AG04450 (cell line): Measurements from ENCODE around the gene CXCL12. TPM values are rescaled to one million over a fixed set of nuclear protein-coding genes. Genes with fewer than 3 reads are reported as not detected.

Experiments used
- CTCF ChIA-PET: fragments of 300-600, 350-600 bp; formaldehyde crosslinking; extraction: SDS; loops from one replicate; lab custom pipeline; 2022; ENCODE audit warnings: antibody characterized with exemption, inconsistent platforms; lab: Charles Lee
- POLR2A ChIA-PET: fragments of 350-600 bp; formaldehyde crosslinking; extraction: SDS; loops from one replicate; lab custom pipeline; 2021; ENCODE audit warnings: antibody characterized with exemption, inconsistent platforms; lab: Yijun Ruan, JAX
- DNase-seq: peaks from one replicate; pipeline ENCODE4 v3.0.0-alpha.2; 2011; ENCODE audit warnings: low read depth, low spot score
- H3K27ac ChIP-seq: one replicate; pipeline ENCODE4 v1.5.1; 2012; ENCODE audit warnings: low read depth, low read length, control low read depth
- H3K27me3 ChIP-seq: one replicate; pipeline ENCODE4 v1.6.0; 2012; ENCODE audit warnings: low read length; ENCODE audit not compliant: control insufficient read depth, insufficient read depth
- H3K4me3 ChIP-seq: 2 replicates; pipeline ENCODE4 v1.5.1; 2011; ENCODE audit warnings: mild to moderate bottlenecking, low read depth, low read length, control low read depth
- H3K9me3 ChIP-seq: 2 replicates; pipeline ENCODE4 v1.5.1; 2012; ENCODE audit warnings: low read length; ENCODE audit not compliant: control insufficient read depth, insufficient read depth
- CTCF ChIP-seq: IDR thresholded peaks from 2 replicates; pipeline ENCODE4 v1.5.1; 2011; ENCODE audit warnings: low read depth, low read length, control low read depth, inconsistent platforms
- polyA minus RNA-seq: library from RNA; depleted of rRNA, polyadenylated mRNA; stranded (reverse); fragments of >200 nt; gene quantifications from 2 replicates; pipeline ENCODE4 v1.2.3, GENCODE V29; 2011; rRNA and poly(A)+ RNA removed
- polyA plus RNA-seq: library from polyadenylated mRNA; depleted of rRNA; stranded (reverse); fragments of >200 nt; gene quantifications from 2 replicates; pipeline ENCODE4 v1.2.3, GENCODE V29; 2011; rRNA removed

Gene CXCL12
- polyA plus RNA-seq (80.5 and 93.4 TPM in 2 replicates), polyA minus RNA-seq (37.4 and 39.3 TPM in 2 replicates)

GRCh38 chr10:44385026-44385695 lies at the start of gene CXCL12:
Gene CXCL12, minus strand, starts transcription at chr10:44385097. Its CDS starts 92 bp downstream, at chr10:44385005.
- DNase-seq, result no peak
- POLR2A ChIA-PET, result no interaction called here
- H3K27ac ChIP-seq, result no peak within 1 kb of the TSS
- H3K4me3 ChIP-seq, result peak within 1 kb of the TSS; percentile 73
- H3K9me3 ChIP-seq, result no peaks in the 10 kb centered on the region; the same call in 1 of the 2 replicates
- no peak for TF ChIP-seq CTCF
- CTCF ChIA-PET, result interaction anchor here (0.7 to 2.8 kb wide), 9 partner anchors 74 to 719 kb away, joined by 3 to 37 read pairs (median 7); no protein-coding TSS in a partner anchor
- no peaks in the 10 kb centered on the region for H3K27me3 ChIP-seq

GRCh38 chr10:44427479-44427878 lies 42.6 kb upstream of the CXCL12 start:
- POLR2A ChIA-PET, result no interaction called here
- Histone ChIP-seq H3K27me3 (peaks cover 18% of the 10 kb centered on the region), H3K4me3 (no peak overlapping the region), H3K9me3 (no peaks in the 10 kb centered on the region; the same call in 1 of the 2 replicates), H3K27ac (no peak overlapping the region)
- no peak for DNase-seq
- no peak for TF ChIP-seq CTCF
- CTCF ChIA-PET, result no interaction called here

DNA sequence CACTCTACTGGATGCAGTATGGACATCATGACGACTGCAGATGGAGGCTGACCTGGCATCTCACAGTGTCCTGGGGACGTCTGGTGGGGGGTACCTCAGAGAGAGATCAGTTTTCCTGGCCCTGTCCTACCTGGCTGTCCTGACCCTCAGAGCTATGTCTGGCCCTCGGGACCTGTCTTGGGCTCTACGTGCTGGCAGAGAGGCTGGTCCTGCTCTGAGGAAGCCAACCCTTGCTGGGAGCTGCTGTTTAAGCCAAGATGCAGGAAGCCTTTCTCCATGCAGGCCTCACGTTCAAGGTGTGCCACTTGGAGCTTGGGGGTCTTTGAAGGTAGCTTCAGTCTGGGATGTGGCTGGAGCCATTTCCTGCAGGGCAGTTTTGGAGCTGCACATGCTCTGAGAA lies 42.1 kb upstream of the CXCL12 start:
- no peak for TF ChIP-seq CTCF
- Histone ChIP-seq H3K9me3 (no peaks in the 10 kb centered on the region; the same call in 1 of the 2 replicates), H3K4me3 (no peak overlapping the region), H3K27me3 (peaks cover 18% of the 10 kb centered on the region), H3K27ac (no peak overlapping the region)
- POLR2A ChIA-PET, result no interaction called here
- CTCF ChIA-PET, result no interaction called here
- DNase-seq, result no peak

- ChIA-PET CTCF (no interaction called here), POLR2A (no interaction called here)
- H3K27me3 ChIP-seq, result peaks cover 18% of the 10 kb centered on the region
- no peaks in the 10 kb centered on the region; the same call in 1 of the 2 replicates for H3K9me3 ChIP-seq
- TF ChIP-seq CTCF, result no peak
- H3K27ac ChIP-seq, result no peak overlapping the region
- no peak for DNase-seq
- H3K4me3 ChIP-seq, result no peak overlapping the region
Observed at GRCh38 chr10:44426247-44427034, 41.5 kb upstream of the CXCL12 start.

DNA sequence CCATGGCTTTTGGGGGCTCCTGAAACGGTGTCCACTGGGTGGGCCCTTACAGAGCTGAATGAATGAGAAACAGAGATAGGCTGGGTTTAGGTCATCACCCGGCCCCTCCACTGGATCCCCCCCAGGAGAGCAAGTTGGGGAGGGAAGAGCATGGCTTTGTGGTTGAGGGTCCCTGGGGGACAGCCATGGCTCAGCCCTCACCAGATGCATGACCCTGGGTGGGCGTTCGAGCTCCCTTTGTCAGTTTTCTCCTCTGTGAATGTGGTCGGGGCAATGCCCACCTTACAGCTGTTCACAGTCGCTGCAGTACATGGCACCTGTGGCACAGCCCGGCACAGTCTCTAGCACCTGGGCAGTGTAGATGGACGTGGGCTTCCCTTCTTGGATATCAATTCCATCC lies 40.6 kb upstream of the CXCL12 start:
- DNase-seq, result no peak
- Histone ChIP-seq H3K27ac (no peak overlapping the region), H3K9me3 (no peaks in the 10 kb centered on the region; the same call in 1 of the 2 replicates), H3K4me3 (no peak overlapping the region), H3K27me3 (peaks cover 25% of the 10 kb centered on the region)
- CTCF ChIA-PET, result no interaction called here
- no peak for TF ChIP-seq CTCF
- POLR2A ChIA-PET, result no interaction called here
